HG03432 (cell line): ENCODE measurements around the gene TAF11L8.
"Not testable (repeated sequence)": the region's sequence is repeated elsewhere in the genome, so short reads cannot be mapped to it uniquely, and the experiment has no call there.

Experiments used
- ATAC-seq: cut with Tn5 transposase; IDR thresholded peaks from one replicate; pipeline ENCODE4 v1.9.1; 2021; ENCODE audit warnings: mild to moderate bottlenecking, moderate library complexity; ENCODE audit not compliant: unreplicated experiment

The TAF11L8 gene

GRCh38 chr5:17590860-17591259 is at the start of gene TAF11L8:
Gene TAF11L8 (minus strand): TSS chr5:17590960.
- not testable (repeated sequence) for ATAC-seq

- ATAC-seq, result no peak
These were observed 43.4 kb upstream of the TAF11L8 start, which contains the start of gene TAF11L14 for GRCh38 chr5:17634160-17634559. Gene TAF11L14 (plus strand): TSS chr5:17634460.

DNA sequence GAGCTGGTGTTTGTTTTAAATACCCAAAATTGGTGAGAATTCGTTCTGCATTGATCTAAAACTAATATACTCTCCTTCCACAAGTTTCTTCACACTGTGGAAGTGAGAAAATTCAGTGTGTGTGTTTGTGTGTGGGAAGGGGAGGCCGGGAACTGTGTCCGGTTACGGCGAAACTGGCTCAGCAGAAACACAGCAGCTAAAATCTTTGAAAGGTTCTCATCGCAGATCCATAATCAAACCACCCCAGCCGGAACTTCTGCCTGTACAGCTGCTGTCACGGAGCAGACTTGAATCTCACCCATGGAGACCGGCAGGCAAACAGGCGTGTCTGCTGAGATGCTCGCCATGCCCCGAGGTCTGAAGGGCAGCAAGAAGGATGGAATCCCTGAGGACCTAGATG is 41.0 kb upstream of the TAF11L8 start, which contains the start of gene TAF11L13:
TAF11L13 (plus strand) TSS at position 301 of the 400 bp plus-strand sequence.
- ATAC-seq, result not testable (repeated sequence)

GRCh38 chr5:17625686-17626085 is 34.9 kb upstream of the TAF11L8 start:
- no peak for ATAC-seq

DNA sequence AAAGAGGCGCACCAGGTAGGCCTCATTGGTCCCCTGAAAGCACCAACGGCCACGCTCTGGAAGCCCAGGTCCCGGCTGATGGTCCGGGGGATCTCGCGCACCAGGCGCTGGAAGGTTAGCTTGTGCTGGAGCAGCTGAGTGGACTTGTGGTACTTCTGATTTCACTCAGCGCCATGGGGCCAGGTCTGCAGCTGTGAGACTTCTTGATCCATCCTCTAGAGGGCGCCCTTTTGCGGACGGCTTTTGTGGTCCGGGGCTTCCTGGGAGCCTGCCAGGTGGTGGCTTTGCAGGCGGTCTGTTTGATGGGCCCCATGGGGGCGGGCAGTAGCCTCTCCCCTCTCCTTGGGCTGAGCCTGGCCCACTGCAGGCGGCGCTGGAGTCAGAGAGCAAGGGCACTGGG is 29.9 kb upstream of the TAF11L8 start:
- no peak for ATAC-seq

GRCh38 chr5:17619354-17619753 is 28.6 kb upstream of the TAF11L8 start:
- ATAC-seq, result no peak

DNA sequence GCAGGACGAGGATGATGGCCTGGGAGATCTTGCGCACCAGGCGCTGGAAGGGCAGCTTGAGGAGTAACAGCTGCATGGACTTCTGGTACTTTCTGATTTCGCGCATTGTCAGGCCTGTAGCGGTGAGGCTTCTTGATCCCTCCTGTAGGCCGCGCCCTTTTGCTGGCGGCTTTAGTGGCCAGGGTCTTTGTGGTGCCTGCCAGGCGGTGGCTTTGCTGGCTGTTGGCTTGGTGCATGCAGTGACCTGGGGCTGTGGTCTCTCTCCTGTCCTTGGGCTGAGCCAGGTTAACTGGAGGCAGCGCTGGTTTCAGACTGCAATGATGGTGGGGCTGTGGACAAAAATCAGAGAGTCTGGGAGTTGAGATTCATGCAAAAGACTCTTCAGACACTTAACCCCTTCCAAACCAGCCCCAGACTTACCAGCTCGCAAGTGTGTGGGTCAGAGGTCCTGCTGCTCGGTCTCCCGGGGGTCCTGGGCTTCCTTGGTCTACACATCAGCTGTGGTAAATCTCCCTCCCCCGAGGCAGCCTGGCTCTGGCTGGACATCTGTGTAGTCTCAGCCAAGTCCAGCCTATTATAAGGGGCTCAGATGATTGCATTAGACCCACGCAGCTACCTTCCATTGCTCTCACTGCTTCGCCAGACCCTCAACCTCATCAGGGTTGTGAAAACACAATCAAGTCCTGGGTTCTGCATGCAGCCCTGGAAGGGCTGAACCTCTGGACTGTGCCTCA is 24.3 kb upstream of the TAF11L8 start:
- no peak for ATAC-seq

DNA sequence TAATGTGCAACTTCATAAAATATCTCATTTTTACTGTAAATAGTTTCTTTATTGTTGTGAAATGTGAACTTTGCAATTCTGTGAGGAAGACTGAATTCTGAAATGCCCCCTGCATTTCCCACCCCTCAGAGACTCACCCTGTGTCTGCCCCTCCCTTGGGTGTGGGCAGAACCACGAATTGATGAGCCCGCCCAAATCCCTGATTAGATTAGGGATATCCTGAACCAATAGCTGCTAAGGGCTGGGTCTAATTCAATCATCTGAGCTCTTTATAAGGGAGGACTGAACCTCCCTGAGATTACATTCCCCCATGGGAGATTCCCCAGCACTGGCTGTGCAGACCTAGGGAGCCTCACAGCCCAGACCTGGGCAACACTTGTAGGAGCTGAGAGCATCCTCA is 19.3 kb upstream of the TAF11L8 start, which contains the start of gene TAF11L12:
TAF11L12 (plus strand) TSS at position 301 of the 400 bp plus-strand sequence.
- ATAC-seq, result not testable (repeated sequence)

DNA sequence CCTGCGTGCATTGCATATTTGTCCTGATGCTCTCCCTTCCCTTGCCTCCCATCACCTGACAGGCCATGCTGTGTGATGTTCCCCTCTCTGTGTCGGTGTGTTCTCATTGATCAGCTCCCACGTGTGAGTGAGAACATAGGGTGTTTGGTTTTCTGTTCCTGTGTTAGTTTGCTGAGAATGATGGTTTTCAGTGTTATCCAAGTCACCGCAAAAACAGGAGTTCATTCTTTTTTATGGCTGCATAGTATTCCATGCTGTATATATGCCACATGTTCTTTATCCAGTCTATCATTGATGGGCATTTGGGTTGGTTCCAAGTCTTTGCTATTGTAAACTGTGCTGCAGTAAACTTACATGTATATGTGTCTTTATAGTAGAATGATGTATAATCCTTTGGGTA is 16.7 kb upstream of the TAF11L8 start:
- ATAC-seq, result not testable (repeated sequence)

- ATAC-seq, result no peak
These were observed 14.2 kb upstream of the TAF11L8 start for GRCh38 chr5:17604951-17605350.

- not testable (repeated sequence) for ATAC-seq
These were observed 13.1 kb upstream of the TAF11L8 start, which contains the start of gene TAF11L11 for GRCh38 chr5:17603880-17604279. Gene TAF11L11 (plus strand): TSS chr5:17604183.

DNA sequence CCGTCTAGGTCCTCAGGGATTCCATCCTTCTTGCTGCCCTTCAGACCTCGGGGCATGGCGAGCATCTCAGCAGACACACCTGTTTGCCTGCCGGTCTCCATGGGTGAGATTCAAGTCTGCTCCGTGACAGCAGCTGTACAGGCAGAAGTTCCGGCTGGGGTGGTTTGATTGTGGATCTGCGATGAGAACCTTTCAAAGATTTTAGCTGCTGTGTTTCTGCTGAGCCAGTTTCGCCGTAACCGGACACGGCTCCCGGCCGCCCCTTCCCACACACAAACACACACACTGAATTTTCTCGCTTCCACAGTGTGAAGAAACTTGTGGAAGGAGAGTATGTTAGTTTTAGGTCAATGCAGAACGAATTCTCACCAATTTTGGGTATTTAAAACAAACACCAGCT is 7.0 kb upstream of the TAF11L8 start, which contains the start of gene TAF11L10:
TAF11L10 (minus strand) TSS at position 101 of the 400 bp plus-strand sequence.
- ATAC-seq, result not testable (repeated sequence)

- not testable (repeated sequence) for ATAC-seq
These were observed 3.5 kb upstream of the TAF11L8 start, which contains the start of gene TAF11L9 for GRCh38 chr5:17594255-17594654. Gene TAF11L9 (minus strand): TSS chr5:17594394.

DNA sequence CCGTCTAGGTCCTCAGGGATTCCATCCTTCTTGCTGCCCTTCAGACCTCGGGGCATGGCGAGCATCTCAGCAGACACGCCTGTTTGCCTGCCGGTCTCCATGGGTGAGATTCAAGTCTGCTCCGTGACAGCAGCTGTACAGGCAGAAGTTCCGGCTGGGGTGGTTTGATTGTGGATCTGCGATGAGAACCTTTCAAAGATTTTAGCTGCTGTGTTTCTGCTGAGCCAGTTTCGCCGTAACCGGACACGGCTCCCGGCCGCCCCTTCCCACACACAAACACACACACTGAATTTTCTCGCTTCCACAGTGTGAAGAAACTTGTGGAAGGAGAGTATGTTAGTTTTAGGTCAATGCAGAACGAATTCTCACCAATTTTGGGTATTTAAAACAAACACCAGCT is 5.1 kb downstream of the TAF11L8 start, which contains the start of gene TAF11L7:
TAF11L7 (minus strand) TSS at position 101 of the 400 bp plus-strand sequence.
- not testable (repeated sequence) for ATAC-seq
